ENCODE results near the gene STX2.
"Not testable (repeated sequence)": the region's sequence is repeated elsewhere in the genome, so short reads cannot be mapped to it uniquely, and the experiment has no call there.

The STX2 gene

GRCh38 chr12:130838951-130839769, at the start of gene STX2:
Gene STX2, minus strand, starts transcription at chr12:130839250. Its CDS starts 151 bp downstream, at chr12:130839099.
- DNase-seq (ENCODE audit: low spot score) = peak; percentile 80

- not testable (repeated sequence) for DNase-seq (ENCODE audit: low spot score)
These were observed 48.1 kb upstream of the STX2 start for GRCh38 chr12:130887190-130887589.

GRCh38 chr12:130881548-130881947, 42.5 kb upstream of the STX2 start:
- DNase-seq (ENCODE audit: low spot score) = no peak

GRCh38 chr12:130881046-130881445, 42.0 kb upstream of the STX2 start:
- no peak for DNase-seq (ENCODE audit: low spot score)

GRCh38 chr12:130880411-130880885, 41.4 kb upstream of the STX2 start:
- no peak for DNase-seq (ENCODE audit: low spot score)

- no peak for DNase-seq (ENCODE audit: low spot score)
These were observed 40.8 kb upstream of the STX2 start for GRCh38 chr12:130879781-130880389.

GRCh38 chr12:130879212-130879686, 40.2 kb upstream of the STX2 start:
- DNase-seq (ENCODE audit: low spot score) = no peak

GRCh38 chr12:130878193-130879185, 39.4 kb upstream of the STX2 start:
- no peak for DNase-seq (ENCODE audit: low spot score)

- no peak for DNase-seq (ENCODE audit: low spot score)
These were observed 38.3 kb upstream of the STX2 start for GRCh38 chr12:130877333-130877732.

- no peak for DNase-seq (ENCODE audit: low spot score)
These were observed 37.7 kb upstream of the STX2 start for GRCh38 chr12:130876758-130877157.

- DNase-seq (ENCODE audit: low spot score) = no peak
These were observed 37.2 kb upstream of the STX2 start for GRCh38 chr12:130876297-130876696.

- not testable (repeated sequence) for DNase-seq (ENCODE audit: low spot score)
These were observed 36.7 kb upstream of the STX2 start for GRCh38 chr12:130875708-130876107.

GRCh38 chr12:130875193-130875592, 36.1 kb upstream of the STX2 start:
- no peak for DNase-seq (ENCODE audit: low spot score)

GRCh38 chr12:130874696-130875095, 35.6 kb upstream of the STX2 start:
- DNase-seq (ENCODE audit: low spot score) = no peak

GRCh38 chr12:130873825-130874224, 34.8 kb upstream of the STX2 start:
- DNase-seq (ENCODE audit: low spot score) = no peak

GRCh38 chr12:130873106-130873795, 34.2 kb upstream of the STX2 start:
- no peak for DNase-seq (ENCODE audit: low spot score)

GRCh38 chr12:130872179-130873096, 33.4 kb upstream of the STX2 start:
- no peak for DNase-seq (ENCODE audit: low spot score)

- peak; percentile 88 for DNase-seq (ENCODE audit: low spot score)
These were observed 32.5 kb upstream of the STX2 start, which contains the start of gene RAN for GRCh38 chr12:130871286-130872178. Gene RAN, plus strand, starts transcription at chr12:130872066. Its CDS starts 528 bp downstream, at chr12:130872594.
